ENCODE results near the gene KRT10.

Gene KRT10

DNA sequence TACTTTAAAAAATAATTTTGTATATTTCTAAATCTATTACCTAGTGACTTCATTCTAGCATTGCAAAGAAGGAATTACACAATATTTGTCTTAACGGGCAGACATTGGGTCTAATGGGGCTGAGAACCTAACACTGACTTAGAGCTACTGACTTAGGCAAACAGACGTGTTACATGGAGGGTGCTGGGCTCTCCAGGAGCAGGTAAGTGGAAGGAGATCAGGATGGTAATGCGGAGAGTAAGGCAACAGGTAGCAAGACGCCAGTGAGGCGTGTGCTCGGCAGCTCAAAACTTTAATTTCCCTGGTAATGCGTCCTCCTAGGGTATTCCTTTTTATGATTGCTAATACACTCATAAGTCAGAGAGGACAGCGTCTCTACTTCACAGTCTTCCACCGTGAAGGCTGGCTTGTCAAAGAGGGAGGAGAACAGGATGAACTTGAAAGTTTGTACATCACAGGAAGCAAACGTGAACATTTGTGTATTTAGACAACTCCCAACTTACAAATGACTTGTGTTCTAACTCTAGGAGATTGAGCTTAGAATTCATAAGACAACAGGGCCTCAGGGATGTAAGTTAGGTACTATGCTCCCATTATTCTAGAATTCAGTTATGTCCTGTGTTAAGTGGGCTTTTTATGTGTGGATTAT lies 27.3 kb downstream of the KRT10 start:
- TF ChIP-seq ZFX (IDR thresholded peaks at IDR 0.05; ENCODE audit: borderline replicate concordance) (no peak), CTCF (IDR thresholded peaks at IDR 0.05) (no peak)
- H3K27ac ChIP-seq, result no peak overlapping the region

GRCh38 chr17:40794466-40794865 lies 27.9 kb downstream of the KRT10 start:
- TF ChIP-seq CTCF (IDR thresholded peaks at IDR 0.05), result no peak
- no peak for TF ChIP-seq ZFX (IDR thresholded peaks at IDR 0.05; ENCODE audit: borderline replicate concordance)
- no peak overlapping the region for H3K27ac ChIP-seq

DNA sequence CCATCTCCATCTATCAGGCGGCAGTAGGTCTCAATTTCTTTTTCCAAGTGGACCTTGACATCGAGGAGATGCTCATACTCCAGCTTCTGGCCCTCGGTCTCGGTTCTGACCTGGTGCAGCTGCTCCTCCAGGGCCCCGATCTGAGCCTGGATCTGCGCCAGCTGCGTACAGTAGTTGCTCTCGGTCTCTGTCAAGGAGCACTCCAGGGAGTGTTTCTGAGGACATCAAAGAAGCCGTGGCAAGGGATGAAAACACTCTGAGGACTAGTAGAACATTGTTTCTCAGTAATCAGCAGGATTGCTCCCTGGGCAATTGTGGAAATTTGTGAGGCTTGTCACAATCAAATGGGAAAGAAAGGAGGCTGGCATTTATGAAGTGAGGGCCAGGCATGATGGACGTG lies 28.6 kb downstream of the KRT10 start:
- TF ChIP-seq CTCF (IDR thresholded peaks at IDR 0.05), result no peak
- no peak for TF ChIP-seq ZFX (IDR thresholded peaks at IDR 0.05; ENCODE audit: borderline replicate concordance)
- no peak overlapping the region for H3K27ac ChIP-seq

GRCh38 chr17:40791787-40792436 lies 30.5 kb downstream of the KRT10 start:
- H3K27ac ChIP-seq, result no peak overlapping the region
- TF ChIP-seq ZFX (IDR thresholded peaks at IDR 0.05; ENCODE audit: borderline replicate concordance), result no peak
- peak; percentile 63 for TF ChIP-seq CTCF (IDR thresholded peaks at IDR 0.05)

GRCh38 chr17:40791111-40791510 lies 31.3 kb downstream of the KRT10 start:
- no peak for TF ChIP-seq CTCF (IDR thresholded peaks at IDR 0.05)
- no peak for TF ChIP-seq ZFX (IDR thresholded peaks at IDR 0.05; ENCODE audit: borderline replicate concordance)
- H3K27ac ChIP-seq, result no peak overlapping the region

- no peak within 1 kb of the TSS for H3K27ac ChIP-seq
- TF ChIP-seq CTCF (IDR thresholded peaks at IDR 0.05) (no peak), ZFX (IDR thresholded peaks at IDR 0.05; ENCODE audit: borderline replicate concordance) (no peak)
Observed at GRCh38 chr17:40782450-40782849, 40.0 kb downstream of the KRT10 start, which contains the start of gene KRT27. TSS of gene KRT27 (minus strand) at chr17:40782550. CDS start at chr17:40782493, 57 bp downstream.

DNA sequence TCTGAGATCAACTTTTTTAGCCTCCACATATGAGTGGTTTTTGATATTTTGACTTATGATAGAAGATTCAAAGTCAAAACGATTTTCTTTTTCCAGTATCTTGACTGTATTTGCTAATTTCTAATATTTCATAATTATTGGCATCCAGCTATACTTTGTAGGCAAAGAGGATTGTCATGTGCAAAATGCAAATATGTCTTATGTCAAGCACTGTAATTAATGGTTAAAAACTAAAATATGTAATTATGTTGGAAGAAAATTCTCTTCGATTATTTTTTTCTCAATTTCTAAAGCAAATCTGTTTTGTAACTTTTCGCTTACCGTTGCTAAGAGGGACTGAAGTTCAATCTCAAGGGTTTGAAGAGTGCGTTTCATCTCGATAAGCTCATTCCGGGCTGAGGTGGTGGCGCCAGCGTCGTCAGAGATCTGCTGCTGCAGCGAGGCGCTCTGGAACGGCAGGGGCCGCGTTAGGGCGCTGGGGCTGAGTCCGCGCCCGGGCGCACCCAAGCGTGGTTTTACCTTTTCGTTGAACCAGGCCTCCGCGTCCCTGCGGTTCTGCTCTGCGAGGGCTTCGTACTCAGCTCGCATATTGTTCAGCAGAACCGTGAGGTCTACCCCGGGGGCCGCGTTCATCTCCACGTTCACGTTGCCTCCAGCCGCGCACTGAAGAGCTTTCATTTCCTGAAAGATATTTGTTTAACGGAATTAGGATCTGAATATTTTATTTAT lies 43.1 kb downstream of the KRT10 start:
- TF ChIP-seq ZFX (IDR thresholded peaks at IDR 0.05; ENCODE audit: borderline replicate concordance), result no peak
- no peak for TF ChIP-seq CTCF (IDR thresholded peaks at IDR 0.05)
- H3K27ac ChIP-seq, result no peak overlapping the region

Data from 22Rv1 (cell line).